ENCODE measurements around the gene CARMIL1. TPM values are rescaled to one million over a fixed set of nuclear protein-coding genes. Genes with fewer than 3 reads are reported as not detected.

CARMIL1 gene
- total RNA-seq, 1 experiment from 2014 or later, result 25.2 TPM

DNA sequence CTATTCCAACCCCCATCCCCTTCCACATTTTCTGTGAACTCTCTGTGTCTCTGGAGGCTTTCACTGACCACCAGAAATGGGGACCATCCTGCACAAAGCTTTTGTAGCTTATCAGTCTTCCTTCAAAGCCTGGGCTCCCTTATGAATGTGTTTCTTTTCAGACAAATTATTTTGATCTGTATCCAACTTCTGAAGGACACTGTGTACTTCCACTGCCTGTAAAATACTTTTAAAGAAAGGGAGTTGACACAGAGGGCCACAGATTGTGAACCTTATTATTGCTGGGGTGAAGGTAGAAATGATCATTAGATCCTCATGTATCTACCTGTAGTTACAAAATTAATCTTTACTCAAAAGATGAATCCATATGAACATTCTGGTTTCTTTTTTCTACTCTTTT lies 135.6 kb downstream of the CARMIL1 start:
- POLR2A ChIA-PET, result no interaction called here
- no peak overlapping the region for H3K4me3 Mint-ChIP-seq (ENCODE audit: unreplicated experiment)
- H3K9me3 Mint-ChIP-seq (ENCODE audit: unreplicated experiment), result no peaks in the 10 kb centered on the region
- peaks cover 14% of the 10 kb centered on the region for H3K4me1 Mint-ChIP-seq (ENCODE audit: insufficient read depth, unreplicated experiment)
- no peak for DNase-seq (ENCODE audit: unreplicated experiment)
- intact Hi-C loops (cut with micrococcal nuclease), result no loop called here
- peaks cover 6% of the 10 kb centered on the region for H3K36me3 Mint-ChIP-seq (ENCODE audit: insufficient read depth, unreplicated experiment)
- H3K27ac Mint-ChIP-seq (ENCODE audit: low read depth, unreplicated experiment), result peak overlapping the region; percentile 57
- no peaks in the 10 kb centered on the region for H3K27me3 Mint-ChIP-seq (ENCODE audit: insufficient read depth, unreplicated experiment)
- no peak for TF ChIP-seq CTCF (IDR thresholded peaks at IDR 0.05; ENCODE audit: unreplicated experiment)
- no TSS peak for BruUV-seq (replicated peaks)
- CTCF ChIA-PET, result interaction anchor here (0.5 kb wide), 1 partner anchor 21 kb away, joined by 3 read pairs; no protein-coding TSS in a partner anchor

- peaks cover 14% of the 10 kb centered on the region for H3K4me1 Mint-ChIP-seq (ENCODE audit: insufficient read depth, unreplicated experiment)
- CTCF ChIA-PET, result interaction anchor here (0.5 kb wide), 1 partner anchor 22 kb away, joined by 3 read pairs; no protein-coding TSS in a partner anchor
- BruUV-seq (replicated peaks), result no TSS peak
Measured at GRCh38 chr6:25415274-25415673, 136.1 kb downstream of the CARMIL1 start.

DNA sequence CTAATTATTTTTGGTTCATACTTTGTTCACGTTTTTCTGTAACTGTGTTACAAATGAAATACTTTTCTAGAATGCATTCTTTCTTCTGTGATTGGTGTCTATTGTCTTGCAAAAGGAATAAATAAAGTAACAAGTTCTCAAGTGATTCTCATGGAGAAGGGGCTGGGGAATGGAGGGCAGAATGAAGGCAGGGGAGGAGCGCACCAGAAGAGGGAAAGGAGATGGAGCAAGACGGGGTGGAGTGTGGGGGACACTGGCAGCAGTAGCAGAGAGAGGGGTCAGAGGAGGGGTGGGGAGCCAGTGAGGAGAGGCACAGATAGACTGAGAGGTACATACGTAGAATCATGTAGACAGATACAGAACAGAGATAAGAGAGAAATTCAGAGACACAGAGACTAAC lies 136.5 kb downstream of the CARMIL1 start:
- CTCF ChIA-PET, result no interaction called here
- no peak for DNase-seq (ENCODE audit: unreplicated experiment)
- H3K9me3 Mint-ChIP-seq (ENCODE audit: unreplicated experiment), result no peaks in the 10 kb centered on the region
- no peak for TF ChIP-seq CTCF (IDR thresholded peaks at IDR 0.05; ENCODE audit: unreplicated experiment)
- no peaks in the 10 kb centered on the region for H3K27me3 Mint-ChIP-seq (ENCODE audit: insufficient read depth, unreplicated experiment)
- intact Hi-C loops (cut with micrococcal nuclease), result no loop called here
- H3K4me3 Mint-ChIP-seq (ENCODE audit: unreplicated experiment), result no peak overlapping the region
- BruUV-seq (replicated peaks), result no TSS peak
- H3K4me1 Mint-ChIP-seq (ENCODE audit: insufficient read depth, unreplicated experiment), result peaks cover 14% of the 10 kb centered on the region
- peaks cover 6% of the 10 kb centered on the region for H3K36me3 Mint-ChIP-seq (ENCODE audit: insufficient read depth, unreplicated experiment)
- POLR2A ChIA-PET, result interaction anchor here (1.3 kb wide), 1 partner anchor 136 kb away, joined by 4 read pairs; the partner anchor contains the start of gene CARMIL1
- no peak overlapping the region for H3K27ac Mint-ChIP-seq (ENCODE audit: low read depth, unreplicated experiment)

More at GRCh38 chr6:25415274-25415673, 136.1 kb downstream of the CARMIL1 start:
- Mint-ChIP-seq H3K4me3 (ENCODE audit: unreplicated experiment) (no peak overlapping the region), H3K36me3 (ENCODE audit: insufficient read depth, unreplicated experiment) (peaks cover 6% of the 10 kb centered on the region), H3K27ac (ENCODE audit: low read depth, unreplicated experiment) (peak overlapping the region; percentile 57), H3K9me3 (ENCODE audit: unreplicated experiment) (no peaks in the 10 kb centered on the region), H3K27me3 (ENCODE audit: insufficient read depth, unreplicated experiment) (no peaks in the 10 kb centered on the region)
- POLR2A ChIA-PET, result no interaction called here
- intact Hi-C loops (cut with micrococcal nuclease), result no loop called here
- no peak for TF ChIP-seq CTCF (IDR thresholded peaks at IDR 0.05; ENCODE audit: unreplicated experiment)
- DNase-seq (ENCODE audit: unreplicated experiment), result no peak

DNA sequence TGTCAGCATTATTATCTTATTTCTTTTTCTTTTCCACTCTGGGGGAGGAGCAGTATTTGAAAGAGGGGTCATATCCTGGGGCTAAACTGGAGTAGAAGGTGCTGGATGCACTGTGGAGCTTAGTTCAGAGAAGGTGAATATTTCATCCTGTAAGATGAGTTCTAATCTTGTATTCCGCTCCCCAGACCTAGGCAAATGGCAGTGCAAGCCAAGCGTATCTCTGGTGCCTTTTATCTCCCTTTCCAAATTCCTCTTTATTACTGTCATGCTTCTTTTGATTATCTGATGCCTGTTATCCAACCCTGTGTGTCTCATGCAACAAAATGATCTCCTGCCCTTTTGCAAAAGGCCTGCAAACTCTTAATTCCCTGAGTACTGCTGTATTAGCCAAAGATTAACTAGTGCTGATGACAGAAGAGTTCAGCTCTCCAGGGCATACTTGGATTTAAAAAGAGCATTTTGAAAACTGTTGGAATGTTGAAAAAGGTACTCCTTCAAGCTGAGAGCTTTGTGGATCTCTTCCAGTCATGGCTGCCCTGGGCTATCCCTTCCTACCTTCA lies 138.0 kb downstream of the CARMIL1 start:
- TF ChIP-seq CTCF (IDR thresholded peaks at IDR 0.05; ENCODE audit: unreplicated experiment), result no peak
- ChIA-PET POLR2A (interaction anchor here (0.7 to 1.3 kb wide), 4 partner anchors 14 to 138 kb away, joined by 3 to 4 read pairs (median 4); partner anchors contain the start of gene CARMIL1), CTCF (interaction anchor here (0.6 to 1.5 kb wide), 4 partner anchors 16 to 151 kb away, joined by 3 to 6 read pairs (median 4); no protein-coding TSS in a partner anchor)
- intact Hi-C loops (cut with micrococcal nuclease), result no loop called here
- H3K9me3 Mint-ChIP-seq (ENCODE audit: unreplicated experiment), result no peaks in the 10 kb centered on the region
- no TSS peak for BruUV-seq (replicated peaks)
- H3K27ac Mint-ChIP-seq (ENCODE audit: low read depth, unreplicated experiment), result no peak overlapping the region
- peaks cover 6% of the 10 kb centered on the region for H3K36me3 Mint-ChIP-seq (ENCODE audit: insufficient read depth, unreplicated experiment)
- peaks cover 14% of the 10 kb centered on the region for H3K4me1 Mint-ChIP-seq (ENCODE audit: insufficient read depth, unreplicated experiment)
- H3K27me3 Mint-ChIP-seq (ENCODE audit: insufficient read depth, unreplicated experiment), result no peaks in the 10 kb centered on the region
- no peak for DNase-seq (ENCODE audit: unreplicated experiment)
- H3K4me3 Mint-ChIP-seq (ENCODE audit: unreplicated experiment), result no peak overlapping the region
